GM10266 (cell line): ENCODE results near the gene PHACTR1.
"Not testable (repeated sequence)": the region's sequence is repeated elsewhere in the genome, so short reads cannot be mapped to it uniquely, and the experiment has no call there.

ENCODE experiments used
- DNase-seq: peaks from one replicate; pipeline ENCODE4 v3.0.0; 2012; ENCODE audit errors: extremely low spot score
- CTCF ChIP-seq: IDR thresholded peaks from 2 replicates; pipeline ENCODE4 v1.5.1; 2012; ENCODE audit warnings: mild to moderate bottlenecking, low read depth; ENCODE audit not compliant: control insufficient read depth, insufficient read depth; ENCODE audit errors: missing control alignments

Gene PHACTR1

GRCh38 chr6:13119549-13119948, 403.0 kb downstream of the PHACTR1 start:
- TF ChIP-seq CTCF, result no peak
- no peak for DNase-seq

- no peak for DNase-seq
- TF ChIP-seq CTCF, result no peak
Measured at GRCh38 chr6:13120483-13121482, 404.2 kb downstream of the PHACTR1 start.

- TF ChIP-seq CTCF, result no peak
Measured at GRCh38 chr6:13124131-13124530, 407.6 kb downstream of the PHACTR1 start.

GRCh38 chr6:13125841-13126240, 409.3 kb downstream of the PHACTR1 start:
- TF ChIP-seq CTCF, result no peak
- DNase-seq, result no peak

More at GRCh38 chr6:13124131-13124530, 407.6 kb downstream of the PHACTR1 start:
- no peak for DNase-seq

- DNase-seq, result no peak
- TF ChIP-seq CTCF, result no peak
Measured at GRCh38 chr6:13131935-13132661, 415.5 kb downstream of the PHACTR1 start.

- DNase-seq, result not testable (repeated sequence)
Measured at GRCh38 chr6:13133894-13134293, 417.3 kb downstream of the PHACTR1 start.

- TF ChIP-seq CTCF, result no peak
- DNase-seq, result no peak
Measured at GRCh38 chr6:13135152-13135551, 418.6 kb downstream of the PHACTR1 start.
